Left ventricle myocardium inferior (tissue), 1 donor: Measurements from ENCODE around the gene SPTLC2. TPM values are rescaled to one million over a fixed set of nuclear protein-coding genes. Genes with fewer than 3 reads are reported as not detected.

Experiments
- total RNA-seq: library from RNA; stranded (reverse); fragmentation: NEBNext Ultra II Directional; extraction: Animal tissue kit (Norgen Biotek cat#: 25700); gene quantifications from one replicate; pipeline ENCODE4 v1.2.1, GENCODE V29; 2021
- donor health status: DM: no; HTN: yes; CAD: no; lungs with severe emphysema.

SPTLC2 gene
- total RNA-seq, 1 donor from 2014 or later = 11.5 TPM

Other genes with a start within 250 kb of the SPTLC2 start
- gene TMED8, start 239.5 kb downstream of the SPTLC2 start, total RNA-seq = 5.4 TPM
- gene SAMD15, start 239.3 kb downstream of the SPTLC2 start, total RNA-seq = 0.08 TPM
- gene NOXRED1, start 193.1 kb downstream of the SPTLC2 start, total RNA-seq = 0.14 TPM
- 14.9 TPM for gene VIPAS39, start 159.0 kb downstream of the SPTLC2 start, total RNA-seq
- 183 TPM for gene AHSA1, start 158.5 kb downstream of the SPTLC2 start, total RNA-seq
- gene ISM2, start 117.8 kb downstream of the SPTLC2 start, total RNA-seq = not detected
- 14.1 TPM for gene ALKBH1, start 91.4 kb upstream of the SPTLC2 start, total RNA-seq
- gene SLIRP, start 91.5 kb upstream of the SPTLC2 start, total RNA-seq = 204 TPM
- gene SNW1, start 144.5 kb upstream of the SPTLC2 start, total RNA-seq = 52.6 TPM
- 10.3 TPM for gene ADCK1, start 183.5 kb upstream of the SPTLC2 start, total RNA-seq